ENCODE data around the gene IL10RB.

DNA sequence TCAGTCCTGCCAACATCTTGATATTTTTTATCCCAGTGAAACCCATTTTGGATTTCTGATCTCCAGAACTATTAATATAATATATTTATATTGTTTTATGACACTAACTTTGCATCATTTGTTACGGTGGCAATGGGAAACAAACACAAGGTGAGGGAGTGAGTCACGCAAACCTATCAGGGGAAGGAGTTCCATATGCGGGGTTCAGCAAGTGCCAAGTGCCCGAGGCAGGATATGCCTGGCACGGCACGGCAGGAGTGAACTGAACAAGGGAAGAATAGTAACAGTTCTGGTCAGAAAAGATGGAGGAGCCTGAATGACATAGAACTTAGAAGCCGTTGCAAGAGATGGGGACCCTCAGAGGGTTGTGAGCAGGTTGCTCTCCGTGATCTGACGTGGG lies 7.7 kb upstream of the IL10RB start:
- TF ChIP-seq, protein P1, sequence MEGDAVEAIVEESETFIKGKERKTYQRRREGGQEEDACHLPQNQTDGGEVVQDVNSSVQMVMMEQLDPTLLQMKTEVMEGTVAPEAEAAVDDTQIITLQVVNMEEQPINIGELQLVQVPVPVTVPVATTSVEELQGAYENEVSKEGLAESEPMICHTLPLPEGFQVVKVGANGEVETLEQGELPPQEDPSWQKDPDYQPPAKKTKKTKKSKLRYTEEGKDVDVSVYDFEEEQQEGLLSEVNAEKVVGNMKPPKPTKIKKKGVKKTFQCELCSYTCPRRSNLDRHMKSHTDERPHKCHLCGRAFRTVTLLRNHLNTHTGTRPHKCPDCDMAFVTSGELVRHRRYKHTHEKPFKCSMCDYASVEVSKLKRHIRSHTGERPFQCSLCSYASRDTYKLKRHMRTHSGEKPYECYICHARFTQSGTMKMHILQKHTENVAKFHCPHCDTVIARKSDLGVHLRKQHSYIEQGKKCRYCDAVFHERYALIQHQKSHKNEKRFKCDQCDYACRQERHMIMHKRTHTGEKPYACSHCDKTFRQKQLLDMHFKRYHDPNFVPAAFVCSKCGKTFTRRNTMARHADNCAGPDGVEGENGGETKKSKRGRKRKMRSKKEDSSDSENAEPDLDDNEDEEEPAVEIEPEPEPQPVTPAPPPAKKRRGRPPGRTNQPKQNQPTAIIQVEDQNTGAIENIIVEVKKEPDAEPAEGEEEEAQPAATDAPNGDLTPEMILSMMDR (IDR thresholded peaks at IDR 0.05): no peak
- TF ChIP-seq EP300 (IDR thresholded peaks at IDR 0.05): no peak
- no peak for TF ChIP-seq POLR2A (IDR thresholded peaks at IDR 0.05)
- TF ChIP-seq POLR2AphosphoS5 (IDR thresholded peaks at IDR 0.05): no peak
